ENCODE data around the gene DMWD.

DMWD gene

GRCh38 chr19:45792470-45793177 is at the start of gene DMWD:
Gene DMWD (minus strand): TSS chr19:45792845. CDS start chr19:45792756, 89 bp downstream.
- DNase-seq (ENCODE audit: low read depth), result peak; percentile 99

- no peak for DNase-seq (ENCODE audit: low read depth)
Measured at GRCh38 chr19:45842198-45842597, 49.6 kb upstream of the DMWD start.

GRCh38 chr19:45834970-45835369 is 42.3 kb upstream of the DMWD start:
- DNase-seq (ENCODE audit: low read depth), result no peak

GRCh38 chr19:45828945-45829344 is 36.3 kb upstream of the DMWD start:
- DNase-seq (ENCODE audit: low read depth), result no peak

GRCh38 chr19:45828523-45828922 is 35.9 kb upstream of the DMWD start:
- DNase-seq (ENCODE audit: low read depth), result no peak

GRCh38 chr19:45827459-45828093 is 34.9 kb upstream of the DMWD start:
- DNase-seq (ENCODE audit: low read depth), result no peak

GRCh38 chr19:45826934-45827333 is 34.3 kb upstream of the DMWD start:
- DNase-seq (ENCODE audit: low read depth), result no peak

GRCh38 chr19:45825917-45826893 is 33.6 kb upstream of the DMWD start:
- no peak for DNase-seq (ENCODE audit: low read depth)

GRCh38 chr19:45825263-45825605 is 32.6 kb upstream of the DMWD start:
- DNase-seq (ENCODE audit: low read depth), result no peak

- DNase-seq (ENCODE audit: low read depth), result no peak
Measured at GRCh38 chr19:45824531-45825262, 32.1 kb upstream of the DMWD start.

GRCh38 chr19:45824041-45824471 is 31.4 kb upstream of the DMWD start:
- no peak for DNase-seq (ENCODE audit: low read depth)

- no peak for DNase-seq (ENCODE audit: low read depth)
Measured at GRCh38 chr19:45823182-45823581, 30.5 kb upstream of the DMWD start.

GRCh38 chr19:45822716-45823115 is 30.1 kb upstream of the DMWD start:
- DNase-seq (ENCODE audit: low read depth), result no peak

GRCh38 chr19:45821570-45821969 is 28.9 kb upstream of the DMWD start:
- DNase-seq (ENCODE audit: low read depth), result no peak

GRCh38 chr19:45821103-45821521 is 28.5 kb upstream of the DMWD start:
- DNase-seq (ENCODE audit: low read depth), result no peak

GRCh38 chr19:45820413-45821102 is 27.9 kb upstream of the DMWD start:
- DNase-seq (ENCODE audit: low read depth), result no peak

- no peak for DNase-seq (ENCODE audit: low read depth)
Measured at GRCh38 chr19:45819769-45820168, 27.1 kb upstream of the DMWD start.

- no peak for DNase-seq (ENCODE audit: low read depth)
Measured at GRCh38 chr19:45817725-45818301, 25.2 kb upstream of the DMWD start.

GRCh38 chr19:45817010-45817724 is 24.5 kb upstream of the DMWD start:
- peak; percentile 92 for DNase-seq (ENCODE audit: low read depth)

All from fibroblast of the conjunctiva (primary cell).